Activated CD4-positive, alpha-beta memory T cell treated with anti-CD3 and anti-CD28 coated beads, Interleukin-2, amount 10 ng/mL, durations not matched to agents 7 days and 5 days (primary cell): ENCODE results near the gene TSPAN9. TPM values are rescaled to one million over a fixed set of nuclear protein-coding genes. Genes with fewer than 3 reads are reported as not detected.

ENCODE experiments used
- CTCF ChIA-PET: fragments of 350-600 bp; sonication (Branson Sonifier 250); formaldehyde crosslinking; loops from one replicate; lab custom pipeline; 2021; ENCODE audit warnings: antibody characterized with exemption, inconsistent platforms; lab: Charles Lee
- POLR2A ChIA-PET: fragments of 350-600 bp; sonication (Branson Sonifier 250); formaldehyde crosslinking; loops from one replicate; lab custom pipeline; 2021; ENCODE audit warnings: antibody characterized with exemption; lab: Charles Lee
- DNase-seq: peaks from one replicate; pipeline ENCODE4 v3.0.0-alpha.2; 2020
- H3K27ac Mint-ChIP-seq: one replicate; pipeline ENCODE4 v1.8.0; 2021; ENCODE audit warnings: mild to moderate bottlenecking, mixed read lengths
- H3K27me3 Mint-ChIP-seq: one replicate; pipeline ENCODE4 v1.8.0; 2021; ENCODE audit warnings: mixed read lengths
- H3K36me3 Mint-ChIP-seq: one replicate; pipeline ENCODE4 v1.8.0; 2021; ENCODE audit warnings: low read depth, mixed read lengths
- H3K4me1 Mint-ChIP-seq: one replicate; pipeline ENCODE4 v1.8.0; 2021; ENCODE audit warnings: mixed read lengths
- H3K4me3 Mint-ChIP-seq: one replicate; pipeline ENCODE4 v1.8.0; 2021; ENCODE audit warnings: mild to moderate bottlenecking, mixed read lengths
- H3K9me3 Mint-ChIP-seq: one replicate; pipeline ENCODE4 v1.8.0; 2021; ENCODE audit warnings: mixed read lengths
- total RNA-seq, 2 experiments: library from RNA; stranded (reverse); gene quantifications; one replicate each; pipeline ENCODE4 v1.2.3, GENCODE V29; 2021

TSPAN9 gene
- total RNA-seq, 2 experiments from 2014 or later = 0.18 to 0.28 TPM

GRCh38 chr12:3205742-3206519 is 128.8 kb downstream of the TSPAN9 start:
- DNase-seq = no peak
- Mint-ChIP-seq H3K27ac (no peak overlapping the region), H3K36me3 (no peaks in the 10 kb centered on the region), H3K4me3 (no peak overlapping the region), H3K4me1 (no peaks in the 10 kb centered on the region), H3K27me3 (peaks cover 27% of the 10 kb centered on the region), H3K9me3 (no peaks in the 10 kb centered on the region)
- ChIA-PET POLR2A (no interaction called here), CTCF (interaction anchor here (1.5 kb wide), 1 partner anchor 133 kb away, joined by 3 read pairs; no protein-coding TSS in a partner anchor)

GRCh38 chr12:3206536-3207072 is 129.4 kb downstream of the TSPAN9 start:
- Mint-ChIP-seq H3K27me3 (peaks cover 20% of the 10 kb centered on the region), H3K27ac (no peak overlapping the region), H3K4me1 (no peaks in the 10 kb centered on the region), H3K36me3 (no peaks in the 10 kb centered on the region), H3K9me3 (no peaks in the 10 kb centered on the region), H3K4me3 (no peak overlapping the region)
- no peak for DNase-seq
- ChIA-PET POLR2A (no interaction called here), CTCF (interaction anchor here (1.5 to 1.7 kb wide), 2 partner anchors 93 to 134 kb away, joined by 3 to 6 read pairs; no protein-coding TSS in a partner anchor)

- Mint-ChIP-seq H3K27ac (no peak overlapping the region), H3K27me3 (peaks cover 14% of the 10 kb centered on the region)
- POLR2A ChIA-PET = no interaction called here
Observed at GRCh38 chr12:3207175-3207574, 130.0 kb downstream of the TSPAN9 start.

GRCh38 chr12:3207858-3208257 is 130.7 kb downstream of the TSPAN9 start:
- H3K9me3 Mint-ChIP-seq = no peaks in the 10 kb centered on the region
- CTCF ChIA-PET = interaction anchor here (1.5 to 1.7 kb wide), 2 partner anchors 92 to 135 kb away, joined by 3 to 6 read pairs; no protein-coding TSS in a partner anchor

More at GRCh38 chr12:3207175-3207574, 130.0 kb downstream of the TSPAN9 start:
- no peaks in the 10 kb centered on the region for H3K4me1 Mint-ChIP-seq
- H3K4me3 Mint-ChIP-seq = no peak overlapping the region
- CTCF ChIA-PET = interaction anchor here (1.5 to 1.7 kb wide), 2 partner anchors 93 to 134 kb away, joined by 3 to 6 read pairs; no protein-coding TSS in a partner anchor
- no peak for DNase-seq
- H3K36me3 Mint-ChIP-seq = no peaks in the 10 kb centered on the region
- no peaks in the 10 kb centered on the region for H3K9me3 Mint-ChIP-seq

GRCh38 chr12:3213188-3213587 is 136.0 kb downstream of the TSPAN9 start:
- DNase-seq = no peak
- H3K9me3 Mint-ChIP-seq = no peaks in the 10 kb centered on the region
- CTCF ChIA-PET = no interaction called here
- H3K4me3 Mint-ChIP-seq = no peak overlapping the region
- no peak overlapping the region for H3K27ac Mint-ChIP-seq
- H3K36me3 Mint-ChIP-seq = no peaks in the 10 kb centered on the region
- H3K4me1 Mint-ChIP-seq = no peaks in the 10 kb centered on the region
- no peaks in the 10 kb centered on the region for H3K27me3 Mint-ChIP-seq
- POLR2A ChIA-PET = no interaction called here

More at GRCh38 chr12:3207858-3208257, 130.7 kb downstream of the TSPAN9 start:
- no peaks in the 10 kb centered on the region for H3K4me1 Mint-ChIP-seq
- no peak for DNase-seq
- no peak overlapping the region for H3K4me3 Mint-ChIP-seq
- POLR2A ChIA-PET = no interaction called here
- H3K27me3 Mint-ChIP-seq = peaks cover 8% of the 10 kb centered on the region
- no peak overlapping the region for H3K27ac Mint-ChIP-seq
- no peaks in the 10 kb centered on the region for H3K36me3 Mint-ChIP-seq

GRCh38 chr12:3213768-3214167 is 136.6 kb downstream of the TSPAN9 start:
- Mint-ChIP-seq H3K27me3 (no peaks in the 10 kb centered on the region), H3K4me3 (no peak overlapping the region), H3K9me3 (no peaks in the 10 kb centered on the region), H3K4me1 (no peaks in the 10 kb centered on the region), H3K27ac (no peak overlapping the region), H3K36me3 (no peaks in the 10 kb centered on the region)
- no peak for DNase-seq
- ChIA-PET POLR2A (no interaction called here), CTCF (no interaction called here)

- POLR2A ChIA-PET = no interaction called here
- H3K9me3 Mint-ChIP-seq = no peaks in the 10 kb centered on the region
- DNase-seq = no peak
- H3K27me3 Mint-ChIP-seq = no peaks in the 10 kb centered on the region
- H3K4me3 Mint-ChIP-seq = no peak overlapping the region
- no peaks in the 10 kb centered on the region for H3K4me1 Mint-ChIP-seq
- CTCF ChIA-PET = no interaction called here
- no peaks in the 10 kb centered on the region for H3K36me3 Mint-ChIP-seq
- no peak overlapping the region for H3K27ac Mint-ChIP-seq
Observed at GRCh38 chr12:3214526-3215365, 137.6 kb downstream of the TSPAN9 start.

- Mint-ChIP-seq H3K4me1 (no peaks in the 10 kb centered on the region), H3K9me3 (no peaks in the 10 kb centered on the region), H3K4me3 (no peak overlapping the region), H3K27me3 (no peaks in the 10 kb centered on the region), H3K36me3 (no peaks in the 10 kb centered on the region), H3K27ac (no peak overlapping the region)
- CTCF ChIA-PET = no interaction called here
- POLR2A ChIA-PET = no interaction called here
- no peak for DNase-seq
Observed at GRCh38 chr12:3215410-3215975, 138.3 kb downstream of the TSPAN9 start.

- ChIA-PET CTCF (no interaction called here), POLR2A (no interaction called here)
- Mint-ChIP-seq H3K27ac (no peak overlapping the region), H3K4me3 (no peak overlapping the region), H3K27me3 (peaks cover 2% of the 10 kb centered on the region), H3K9me3 (no peaks in the 10 kb centered on the region), H3K36me3 (no peaks in the 10 kb centered on the region), H3K4me1 (no peaks in the 10 kb centered on the region)
- DNase-seq = no peak
Observed at GRCh38 chr12:3216097-3216496, 138.9 kb downstream of the TSPAN9 start.

- no peaks in the 10 kb centered on the region for H3K36me3 Mint-ChIP-seq
- no peak overlapping the region for H3K4me3 Mint-ChIP-seq
- no peak overlapping the region for H3K27ac Mint-ChIP-seq
- no peaks in the 10 kb centered on the region for H3K9me3 Mint-ChIP-seq
- no peaks in the 10 kb centered on the region for H3K4me1 Mint-ChIP-seq
- no peak for DNase-seq
- peaks cover 2% of the 10 kb centered on the region for H3K27me3 Mint-ChIP-seq
- ChIA-PET POLR2A (no interaction called here), CTCF (no interaction called here)
Observed at GRCh38 chr12:3216726-3217682, 139.8 kb downstream of the TSPAN9 start.

GRCh38 chr12:3217683-3218079 is 140.5 kb downstream of the TSPAN9 start:
- CTCF ChIA-PET = interaction anchor here (0.9 kb wide), 1 partner anchor 15 kb away, joined by 4 read pairs; no protein-coding TSS in a partner anchor
- Mint-ChIP-seq H3K4me3 (no peak overlapping the region), H3K9me3 (no peaks in the 10 kb centered on the region), H3K4me1 (no peaks in the 10 kb centered on the region), H3K27me3 (peaks cover 2% of the 10 kb centered on the region), H3K36me3 (no peaks in the 10 kb centered on the region), H3K27ac (no peak overlapping the region)
- POLR2A ChIA-PET = no interaction called here
- no peak for DNase-seq
